Measurements from ENCODE around the gene DACH1.

The DACH1 gene

DNA sequence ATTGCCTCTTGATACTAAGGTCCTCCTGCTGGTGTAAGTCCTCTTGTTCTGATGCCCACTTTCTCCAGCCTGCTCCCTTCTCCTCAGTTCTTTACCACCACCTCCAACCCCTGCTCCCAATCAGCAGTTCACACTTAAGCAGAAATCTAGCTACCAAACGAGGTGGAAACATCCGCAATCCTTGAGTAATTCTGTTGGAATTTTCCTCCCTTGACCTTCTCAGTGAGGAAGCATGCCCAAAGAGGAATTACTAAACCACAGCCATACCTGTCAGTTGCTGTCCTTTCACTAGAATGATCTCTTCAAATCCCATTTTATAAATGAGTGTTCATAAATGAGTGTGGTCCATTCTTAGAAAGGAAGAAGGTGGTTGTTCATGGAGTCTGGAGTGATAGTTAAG, 289.9 kb downstream of the DACH1 start:
- no peaks in the 10 kb centered on the region for H3K79me2 ChIP-seq (ENCODE audit: insufficient read depth, low read depth)
- no peaks in the 10 kb centered on the region for H3K4me1 ChIP-seq (ENCODE audit: low read depth, poor library complexity, severe bottlenecking)
- no peaks in the 10 kb centered on the region for H3K27me3 ChIP-seq (ENCODE audit: insufficient read depth, low read depth)
- H3K9ac ChIP-seq, result no peak overlapping the region
- H3K4me2 ChIP-seq, result no peak overlapping the region
- no peaks in the 10 kb centered on the region for H3K36me3 ChIP-seq (ENCODE audit: insufficient read depth)
- no peak overlapping the region for H3K27ac ChIP-seq
- no peak overlapping the region for H2AFZ ChIP-seq (ENCODE audit: low read depth)
- no peaks in the 10 kb centered on the region for H4K20me1 ChIP-seq (ENCODE audit: insufficient read depth)
- TF ChIP-seq, protein P1, sequence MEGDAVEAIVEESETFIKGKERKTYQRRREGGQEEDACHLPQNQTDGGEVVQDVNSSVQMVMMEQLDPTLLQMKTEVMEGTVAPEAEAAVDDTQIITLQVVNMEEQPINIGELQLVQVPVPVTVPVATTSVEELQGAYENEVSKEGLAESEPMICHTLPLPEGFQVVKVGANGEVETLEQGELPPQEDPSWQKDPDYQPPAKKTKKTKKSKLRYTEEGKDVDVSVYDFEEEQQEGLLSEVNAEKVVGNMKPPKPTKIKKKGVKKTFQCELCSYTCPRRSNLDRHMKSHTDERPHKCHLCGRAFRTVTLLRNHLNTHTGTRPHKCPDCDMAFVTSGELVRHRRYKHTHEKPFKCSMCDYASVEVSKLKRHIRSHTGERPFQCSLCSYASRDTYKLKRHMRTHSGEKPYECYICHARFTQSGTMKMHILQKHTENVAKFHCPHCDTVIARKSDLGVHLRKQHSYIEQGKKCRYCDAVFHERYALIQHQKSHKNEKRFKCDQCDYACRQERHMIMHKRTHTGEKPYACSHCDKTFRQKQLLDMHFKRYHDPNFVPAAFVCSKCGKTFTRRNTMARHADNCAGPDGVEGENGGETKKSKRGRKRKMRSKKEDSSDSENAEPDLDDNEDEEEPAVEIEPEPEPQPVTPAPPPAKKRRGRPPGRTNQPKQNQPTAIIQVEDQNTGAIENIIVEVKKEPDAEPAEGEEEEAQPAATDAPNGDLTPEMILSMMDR (conservative IDR thresholded peaks at IDR 0.05; ENCODE audit: low read depth, low read length), result no peak
- no peak overlapping the region for H3K4me3 ChIP-seq (IDR thresholded peaks at IDR 0.05; ENCODE audit: insufficient read depth, low read depth, low read length)

GRCh38 chr13:71576571-71576970, 290.4 kb downstream of the DACH1 start:
- H3K27me3 ChIP-seq (ENCODE audit: insufficient read depth, low read depth), result no peaks in the 10 kb centered on the region
- no peaks in the 10 kb centered on the region for H3K4me1 ChIP-seq (ENCODE audit: low read depth, poor library complexity, severe bottlenecking)
- H3K79me2 ChIP-seq (ENCODE audit: insufficient read depth, low read depth), result no peaks in the 10 kb centered on the region
- H3K27ac ChIP-seq, result no peak overlapping the region
- H2AFZ ChIP-seq (ENCODE audit: low read depth), result no peak overlapping the region
- no peaks in the 10 kb centered on the region for H3K36me3 ChIP-seq (ENCODE audit: insufficient read depth)
- H3K4me2 ChIP-seq, result no peak overlapping the region
- no peak overlapping the region for H3K9ac ChIP-seq
- TF ChIP-seq, protein P1 (conservative IDR thresholded peaks at IDR 0.05; ENCODE audit: low read depth, low read length), result no peak
- no peak overlapping the region for H3K4me3 ChIP-seq (IDR thresholded peaks at IDR 0.05; ENCODE audit: insufficient read depth, low read depth, low read length)
- H4K20me1 ChIP-seq (ENCODE audit: insufficient read depth), result no peaks in the 10 kb centered on the region

DNA sequence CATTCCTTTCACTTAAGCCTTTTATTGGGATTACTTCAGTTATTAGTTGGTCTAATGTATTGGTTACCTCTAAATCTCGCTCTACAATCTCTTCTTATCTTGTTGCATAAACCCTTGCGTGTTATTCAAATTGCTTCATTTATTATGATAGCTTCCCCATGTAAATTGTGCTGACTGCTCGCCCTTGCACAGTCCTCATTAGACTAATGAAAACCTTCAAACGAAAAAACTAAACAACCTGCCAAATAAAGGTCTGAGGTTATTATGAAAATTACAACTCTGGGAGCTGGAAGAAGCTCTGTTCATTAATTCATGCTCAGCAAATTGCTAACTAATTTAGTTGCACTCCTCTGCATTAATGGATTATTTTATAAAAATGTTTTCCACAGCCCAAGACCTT, 320.1 kb downstream of the DACH1 start:
- H3K4me1 ChIP-seq (ENCODE audit: low read depth, poor library complexity, severe bottlenecking), result no peaks in the 10 kb centered on the region
- no peaks in the 10 kb centered on the region for H4K20me1 ChIP-seq (ENCODE audit: insufficient read depth)
- TF ChIP-seq, protein P1 (conservative IDR thresholded peaks at IDR 0.05; ENCODE audit: low read depth, low read length), result no peak
- H3K4me2 ChIP-seq, result no peak overlapping the region
- no peak overlapping the region for H3K9ac ChIP-seq
- no peak overlapping the region for H3K4me3 ChIP-seq (IDR thresholded peaks at IDR 0.05; ENCODE audit: insufficient read depth, low read depth, low read length)
- no peaks in the 10 kb centered on the region for H3K27me3 ChIP-seq (ENCODE audit: insufficient read depth, low read depth)
- H3K36me3 ChIP-seq (ENCODE audit: insufficient read depth), result no peaks in the 10 kb centered on the region
- H3K27ac ChIP-seq, result no peak overlapping the region
- no peak overlapping the region for H2AFZ ChIP-seq (ENCODE audit: low read depth)
- H3K79me2 ChIP-seq (ENCODE audit: insufficient read depth, low read depth), result no peaks in the 10 kb centered on the region

GRCh38 chr13:71540098-71540497, 326.9 kb downstream of the DACH1 start:
- TF ChIP-seq, protein P1 (conservative IDR thresholded peaks at IDR 0.05; ENCODE audit: low read depth, low read length), result no peak
- Histone ChIP-seq H3K4me1 (ENCODE audit: low read depth, poor library complexity, severe bottlenecking) (no peaks in the 10 kb centered on the region), H3K79me2 (ENCODE audit: insufficient read depth, low read depth) (no peaks in the 10 kb centered on the region), H3K9ac (no peak overlapping the region), H4K20me1 (ENCODE audit: insufficient read depth) (no peaks in the 10 kb centered on the region), H3K27ac (no peak overlapping the region), H3K4me3 (IDR thresholded peaks at IDR 0.05; ENCODE audit: insufficient read depth, low read depth, low read length) (no peak overlapping the region), H3K27me3 (ENCODE audit: insufficient read depth, low read depth) (no peaks in the 10 kb centered on the region), H3K36me3 (ENCODE audit: insufficient read depth) (no peaks in the 10 kb centered on the region), H2AFZ (ENCODE audit: low read depth) (no peak overlapping the region), H3K4me2 (no peak overlapping the region)

All from KMS-11 (cell line).